Measurements from ENCODE around the gene PGGHG.
"Not testable (repeated sequence)": the region's sequence is repeated elsewhere in the genome, so short reads cannot be mapped to it uniquely, and the experiment has no call there.

The PGGHG gene

DNA sequence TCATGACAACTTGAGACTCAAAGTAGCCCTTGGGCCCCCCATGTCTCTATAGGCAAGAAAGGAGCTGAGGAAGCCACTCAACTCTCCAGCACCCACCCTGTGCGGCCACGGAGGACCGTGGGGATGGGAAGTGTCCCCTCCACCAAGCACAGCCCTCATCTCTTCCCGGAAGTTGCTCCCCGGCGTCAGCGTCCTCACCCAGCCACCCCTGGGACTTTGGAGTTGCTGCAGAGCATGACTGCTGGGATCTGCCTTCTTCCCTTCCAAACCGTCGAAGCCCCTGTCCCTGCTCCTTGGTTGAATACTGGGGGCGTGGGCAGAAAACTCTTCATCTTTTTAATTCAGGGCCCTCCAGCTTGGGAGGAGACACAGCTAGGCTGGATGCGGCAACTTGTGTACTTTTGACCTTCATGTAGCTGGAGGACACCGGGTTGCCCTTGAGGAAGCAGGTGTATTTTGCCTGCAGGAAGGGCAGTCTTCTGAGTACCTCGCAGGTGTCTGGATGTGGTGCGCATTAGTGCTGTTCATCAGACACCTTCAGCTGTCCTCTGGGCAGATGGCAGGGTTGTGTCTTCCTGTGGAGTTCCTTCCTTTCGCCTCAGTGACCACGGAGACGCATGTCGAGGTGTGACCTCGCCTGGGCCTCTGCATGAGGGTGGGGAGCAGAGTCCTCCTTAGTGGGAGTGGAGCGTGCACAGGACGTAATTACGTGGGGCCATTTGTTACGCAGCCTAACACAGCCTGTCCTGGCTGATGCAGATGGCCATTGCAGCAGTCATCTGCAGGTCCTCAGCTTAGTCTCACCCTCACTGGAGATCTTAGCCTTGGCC, 43.9 kb downstream of the PGGHG start:
- no peak for DNase-seq

DNA sequence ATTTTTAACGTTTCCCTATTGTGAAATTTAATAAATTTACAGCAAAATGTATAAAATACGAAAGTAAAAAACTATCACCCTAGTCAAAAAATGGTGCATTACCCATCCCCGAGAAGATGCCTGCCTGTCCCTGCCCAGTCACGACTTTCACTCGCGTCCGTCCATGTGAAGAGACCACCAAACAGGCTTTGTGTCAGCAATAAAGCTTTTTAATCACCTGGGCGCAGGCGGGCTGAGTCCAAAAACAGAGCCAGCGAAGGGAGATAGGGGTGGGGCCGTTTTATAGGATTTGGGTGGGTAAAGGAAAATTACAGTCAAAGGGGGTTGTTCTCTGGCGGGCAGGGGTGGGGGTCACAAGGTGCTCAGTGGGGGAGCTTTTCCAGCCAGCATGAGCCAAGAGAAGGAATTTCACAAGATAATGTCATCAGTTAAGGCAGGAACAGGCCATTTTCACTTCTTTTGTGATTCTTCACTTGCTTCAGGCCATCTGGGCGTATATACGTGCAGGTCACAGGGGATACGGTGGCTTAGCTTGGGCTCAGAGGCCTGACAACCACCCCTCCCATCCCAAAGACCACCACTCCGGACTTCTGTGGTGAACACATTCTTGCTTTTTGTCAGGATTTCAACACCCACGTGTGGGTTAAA, 44.8 kb downstream of the PGGHG start:
- not testable (repeated sequence) for DNase-seq

- DNase-seq, result no peak
Measured at GRCh38 chr11:334264-334994, 45.5 kb downstream of the PGGHG start.

GRCh38 chr11:335779-336658, 47.1 kb downstream of the PGGHG start:
- DNase-seq, result no peak

DNA sequence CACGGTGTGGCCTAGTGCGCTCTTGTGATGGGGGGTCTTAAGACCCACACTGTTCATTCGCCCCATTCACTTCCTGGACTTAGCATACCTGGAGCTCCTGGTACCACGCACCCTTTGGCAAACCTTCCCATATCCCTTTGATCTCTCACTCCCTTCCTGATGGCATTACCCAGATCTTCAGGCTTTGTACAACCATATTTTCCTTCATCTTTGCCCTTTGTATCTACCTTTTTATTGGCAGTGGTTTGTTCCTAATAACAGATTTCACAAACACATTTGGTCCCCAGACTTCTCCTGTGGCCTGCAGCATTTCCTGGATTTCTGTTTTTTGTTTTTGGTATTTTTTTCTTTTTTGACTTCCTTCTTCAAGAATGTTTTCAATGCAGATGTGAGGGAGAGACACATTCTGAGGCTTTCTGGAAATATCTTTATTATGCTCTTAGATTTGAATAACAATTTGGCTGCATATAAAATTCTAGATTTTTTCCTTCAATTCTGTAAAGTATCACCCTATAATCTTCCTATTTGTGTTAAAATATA, 47.8 kb downstream of the PGGHG start:
- no peak for DNase-seq

GRCh38 chr11:337711-338110, 48.8 kb downstream of the PGGHG start:
- no peak for DNase-seq

DNA sequence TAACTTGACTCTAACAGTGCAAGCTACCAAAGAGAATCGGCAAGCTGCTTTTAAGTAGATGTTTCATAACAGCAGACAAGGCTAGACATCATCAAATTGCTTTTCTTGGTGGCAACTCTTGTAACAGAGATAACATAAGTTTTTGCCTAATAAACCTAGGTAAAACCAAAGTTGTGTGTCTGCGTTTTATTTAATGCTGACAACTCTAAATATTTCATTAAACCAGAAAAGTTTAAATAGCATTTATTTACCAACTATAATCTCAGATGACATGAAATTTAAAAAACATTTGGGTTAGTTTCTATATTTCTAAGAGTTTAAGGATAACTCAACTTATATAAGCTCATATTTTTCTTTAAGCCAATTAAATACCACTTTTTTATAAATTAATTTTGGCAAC, 51.0 kb downstream of the PGGHG start:
- no peak for DNase-seq

DNA sequence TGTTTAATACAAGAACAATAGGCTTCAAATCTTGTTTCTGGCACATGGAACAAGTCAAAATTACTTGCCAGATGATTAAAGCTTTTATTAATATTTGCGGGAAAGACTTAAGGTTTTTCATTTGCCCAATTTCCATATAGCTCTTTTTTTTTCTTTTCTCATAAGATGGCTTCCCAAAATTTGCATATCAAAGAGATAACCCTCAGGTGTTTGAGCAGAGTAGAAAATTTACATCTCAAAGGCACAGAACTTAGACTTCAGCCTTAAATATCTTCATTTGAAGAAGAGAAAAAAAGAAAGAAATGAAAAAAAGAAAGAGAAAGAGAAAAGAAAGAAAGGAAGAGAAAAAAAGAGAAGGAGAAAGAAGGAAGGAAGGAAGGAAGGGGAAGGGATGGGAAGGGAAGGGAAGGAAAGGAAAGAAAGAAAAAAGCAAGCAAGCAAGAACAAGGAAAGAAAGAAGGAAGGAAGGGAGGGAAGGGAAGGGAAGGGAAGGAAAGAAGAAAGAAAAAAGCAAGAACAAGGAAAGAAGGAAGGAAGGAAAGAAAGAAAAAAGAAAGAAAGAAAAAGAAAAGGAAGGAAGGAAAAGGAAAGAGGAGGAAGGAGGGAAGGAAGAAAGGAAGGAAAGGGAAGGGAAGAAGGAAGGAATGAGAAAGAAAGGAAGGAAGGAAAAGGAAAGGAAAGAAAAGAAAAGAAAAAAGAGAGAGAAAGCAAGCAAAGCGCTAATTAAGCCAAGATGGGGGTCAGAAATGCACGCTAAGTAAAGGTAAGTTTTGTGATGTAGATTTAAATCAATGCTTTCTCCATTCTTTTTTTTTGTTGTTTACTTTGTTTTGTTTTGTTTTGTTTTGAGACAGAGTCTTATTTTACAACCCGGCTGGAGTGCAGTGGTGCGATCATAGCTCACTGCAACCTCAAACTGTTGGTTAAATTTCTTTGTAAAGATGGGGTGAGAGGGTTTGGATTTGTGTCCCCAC, 51.9 kb downstream of the PGGHG start:
- DNase-seq, result no peak

GRCh38 chr11:342328-342727, 53.4 kb downstream of the PGGHG start:
- DNase-seq, result no peak

DNA sequence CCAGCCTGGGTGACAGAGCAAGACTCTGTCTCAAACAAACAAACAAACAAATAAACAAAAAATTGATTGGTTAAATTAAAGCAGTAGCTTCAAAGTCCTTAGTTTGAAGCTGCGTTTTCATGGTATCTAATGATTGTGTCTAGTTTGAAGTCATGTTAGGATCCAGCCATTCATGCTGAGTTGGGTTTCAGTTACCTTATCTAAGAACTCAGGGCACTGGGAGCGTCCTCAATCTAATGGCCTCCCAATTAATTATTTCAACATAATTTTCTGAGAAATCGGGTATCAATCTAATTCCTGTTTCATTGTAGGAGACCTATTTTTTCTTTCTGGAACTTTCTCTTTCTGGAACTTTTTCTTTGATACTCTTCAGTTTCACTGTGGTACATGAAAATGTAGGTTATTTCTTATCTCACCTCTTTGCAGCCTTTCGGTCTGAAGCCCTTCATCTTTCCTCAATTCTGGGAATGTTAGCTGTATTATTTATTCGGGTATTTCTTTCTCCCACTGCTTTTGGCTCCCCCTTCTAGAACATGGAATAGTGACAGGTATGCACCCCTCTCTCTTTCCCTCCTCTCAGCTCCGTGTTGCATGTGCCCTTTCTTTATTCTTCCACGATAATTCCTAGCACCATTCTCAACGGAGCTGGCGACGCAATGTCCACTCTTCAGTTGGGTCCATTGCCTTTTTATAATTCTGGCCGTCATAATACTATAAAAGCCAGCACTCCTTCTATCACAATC, 56.1 kb downstream of the PGGHG start:
- DNase-seq, result no peak

All from EL (cell line).